ENCODE data around the gene LAMTOR2.

DNA sequence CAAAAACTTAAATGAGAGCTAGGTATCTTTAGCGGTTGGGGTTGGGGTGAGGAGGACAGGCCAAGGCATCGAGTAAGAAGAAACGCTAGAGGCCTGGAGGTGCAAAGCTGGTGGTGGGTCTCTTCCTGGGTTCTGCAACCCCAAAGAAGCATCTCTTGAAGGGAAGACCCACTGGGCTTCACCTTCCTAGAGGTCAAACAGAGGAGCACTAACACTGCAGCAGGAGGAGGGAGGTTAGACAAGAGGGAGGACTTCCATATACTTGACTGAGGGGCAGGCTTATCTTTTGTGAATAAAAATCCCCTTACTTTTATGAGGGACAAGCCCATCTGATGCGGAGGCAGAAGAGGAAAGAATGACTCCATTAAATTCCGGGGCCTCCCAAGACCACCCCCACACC lies 25.2 kb downstream of the LAMTOR2 start:
- TF ChIP-seq, protein P1, sequence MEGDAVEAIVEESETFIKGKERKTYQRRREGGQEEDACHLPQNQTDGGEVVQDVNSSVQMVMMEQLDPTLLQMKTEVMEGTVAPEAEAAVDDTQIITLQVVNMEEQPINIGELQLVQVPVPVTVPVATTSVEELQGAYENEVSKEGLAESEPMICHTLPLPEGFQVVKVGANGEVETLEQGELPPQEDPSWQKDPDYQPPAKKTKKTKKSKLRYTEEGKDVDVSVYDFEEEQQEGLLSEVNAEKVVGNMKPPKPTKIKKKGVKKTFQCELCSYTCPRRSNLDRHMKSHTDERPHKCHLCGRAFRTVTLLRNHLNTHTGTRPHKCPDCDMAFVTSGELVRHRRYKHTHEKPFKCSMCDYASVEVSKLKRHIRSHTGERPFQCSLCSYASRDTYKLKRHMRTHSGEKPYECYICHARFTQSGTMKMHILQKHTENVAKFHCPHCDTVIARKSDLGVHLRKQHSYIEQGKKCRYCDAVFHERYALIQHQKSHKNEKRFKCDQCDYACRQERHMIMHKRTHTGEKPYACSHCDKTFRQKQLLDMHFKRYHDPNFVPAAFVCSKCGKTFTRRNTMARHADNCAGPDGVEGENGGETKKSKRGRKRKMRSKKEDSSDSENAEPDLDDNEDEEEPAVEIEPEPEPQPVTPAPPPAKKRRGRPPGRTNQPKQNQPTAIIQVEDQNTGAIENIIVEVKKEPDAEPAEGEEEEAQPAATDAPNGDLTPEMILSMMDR (IDR thresholded peaks at IDR 0.05; ENCODE audit: control extremely low read depth in 1 of 3, insufficient read depth in 1 of 3, low read depth in 1 of 3, low read length in 3 of 3) = no peak
- no peak for TF ChIP-seq TAF1 (IDR thresholded peaks at IDR 0.05; ENCODE audit: low read depth, low read length)
- TF ChIP-seq EZH2 (IDR thresholded peaks at IDR 0.05; ENCODE audit: low read depth, low read length, severe bottlenecking) = no peak
- no peak for TF ChIP-seq JUND (IDR thresholded peaks at IDR 0.05; ENCODE audit: low read length)
- no peak for TF ChIP-seq MAFK (IDR thresholded peaks at IDR 0.05; ENCODE audit: low read depth, low read length)
- TF ChIP-seq POLR2A (IDR thresholded peaks at IDR 0.05; ENCODE audit: control extremely low read depth in 1 of 2, low read depth in 2 of 2, low read length in 2 of 2) = no peak
- no peak for TF ChIP-seq SP1 (IDR thresholded peaks at IDR 0.05; ENCODE audit: low read depth, low read length)
- TF ChIP-seq CHD2 (IDR thresholded peaks at IDR 0.05; ENCODE audit: low read length) = no peak
- TF ChIP-seq, protein P2, sequence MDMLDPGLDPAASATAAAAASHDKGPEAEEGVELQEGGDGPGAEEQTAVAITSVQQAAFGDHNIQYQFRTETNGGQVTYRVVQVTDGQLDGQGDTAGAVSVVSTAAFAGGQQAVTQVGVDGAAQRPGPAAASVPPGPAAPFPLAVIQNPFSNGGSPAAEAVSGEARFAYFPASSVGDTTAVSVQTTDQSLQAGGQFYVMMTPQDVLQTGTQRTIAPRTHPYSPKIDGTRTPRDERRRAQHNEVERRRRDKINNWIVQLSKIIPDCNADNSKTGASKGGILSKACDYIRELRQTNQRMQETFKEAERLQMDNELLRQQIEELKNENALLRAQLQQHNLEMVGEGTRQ (IDR thresholded peaks at IDR 0.05; ENCODE audit: low read length) = no peak
- TF ChIP-seq BCL11A (IDR thresholded peaks at IDR 0.05; ENCODE audit: low read depth in 2 of 2, low read length in 2 of 2) = no peak
- TF ChIP-seq RAD21 (IDR thresholded peaks at IDR 0.05 in 1 of 2, conservative IDR thresholded peaks at IDR 0.05 in 1 of 2; ENCODE audit: low read depth in 2 of 2, low read length in 2 of 2) = no peak
- no peak for TF ChIP-seq EP300 (IDR thresholded peaks at IDR 0.05; ENCODE audit: borderline replicate concordance in 1 of 2, low read depth in 2 of 2, low read length in 2 of 2)
- no peak for TF ChIP-seq RXRA (IDR thresholded peaks at IDR 0.05; ENCODE audit: insufficient read depth, low read depth, low read length)
- no peak for TF ChIP-seq RBBP5 (IDR thresholded peaks at IDR 0.05; ENCODE audit: borderline replicate concordance, low read depth, low read length)
